Esophagus squamous epithelium (tissue), 4 donors: ENCODE measurements around the gene HIGD1B.

Experiments used
- POLR2A ChIP-seq, 4 donors: fragments of 450-650 bp; IDR thresholded peaks; one replicate each; pipeline ENCODE4 v1.6.1; 2017; ENCODE audit warnings: antibody characterized with exemption in 4 of 4, mild to moderate bottlenecking in 4 of 4, moderate library complexity in 3 of 4
- TF ChIP-seq, protein P1 (sequence below), 6 experiments: fragments of 450-650 bp in 4 of 6; fragments of 200-600 bp in 2 of 6; sonication (generic) in 2 of 6; IDR thresholded peaks; one replicate each; pipeline ENCODE4 v1.5.1; 2016 to 2019; ENCODE audit warnings: antibody characterized with exemption in 6 of 6, mild to moderate bottlenecking in 4 of 6, moderate library complexity in 4 of 6

DNA sequence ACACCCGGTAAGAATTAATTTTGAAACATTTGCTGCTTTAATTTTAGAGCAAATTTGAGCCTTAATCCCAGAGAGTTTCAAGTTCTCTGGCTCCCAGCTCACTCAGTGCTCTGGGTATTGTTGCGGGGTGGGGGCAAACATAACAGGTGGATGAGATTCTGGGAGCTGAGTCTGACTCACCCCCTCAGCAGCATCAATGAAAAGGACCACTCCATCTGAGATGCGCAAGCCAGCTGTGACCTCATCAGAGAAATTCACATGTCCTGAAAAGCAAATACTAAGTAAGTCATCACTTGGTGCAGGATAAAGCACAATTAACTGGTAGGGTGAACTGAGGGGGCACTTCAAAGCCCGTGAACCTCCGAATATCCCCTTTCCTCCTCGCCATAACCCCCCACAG is 31.7 kb downstream of the HIGD1B start:
- TF ChIP-seq, protein P1, sequence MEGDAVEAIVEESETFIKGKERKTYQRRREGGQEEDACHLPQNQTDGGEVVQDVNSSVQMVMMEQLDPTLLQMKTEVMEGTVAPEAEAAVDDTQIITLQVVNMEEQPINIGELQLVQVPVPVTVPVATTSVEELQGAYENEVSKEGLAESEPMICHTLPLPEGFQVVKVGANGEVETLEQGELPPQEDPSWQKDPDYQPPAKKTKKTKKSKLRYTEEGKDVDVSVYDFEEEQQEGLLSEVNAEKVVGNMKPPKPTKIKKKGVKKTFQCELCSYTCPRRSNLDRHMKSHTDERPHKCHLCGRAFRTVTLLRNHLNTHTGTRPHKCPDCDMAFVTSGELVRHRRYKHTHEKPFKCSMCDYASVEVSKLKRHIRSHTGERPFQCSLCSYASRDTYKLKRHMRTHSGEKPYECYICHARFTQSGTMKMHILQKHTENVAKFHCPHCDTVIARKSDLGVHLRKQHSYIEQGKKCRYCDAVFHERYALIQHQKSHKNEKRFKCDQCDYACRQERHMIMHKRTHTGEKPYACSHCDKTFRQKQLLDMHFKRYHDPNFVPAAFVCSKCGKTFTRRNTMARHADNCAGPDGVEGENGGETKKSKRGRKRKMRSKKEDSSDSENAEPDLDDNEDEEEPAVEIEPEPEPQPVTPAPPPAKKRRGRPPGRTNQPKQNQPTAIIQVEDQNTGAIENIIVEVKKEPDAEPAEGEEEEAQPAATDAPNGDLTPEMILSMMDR (IDR thresholded peaks at IDR 0.05): no peak
- TF ChIP-seq POLR2A (IDR thresholded peaks at IDR 0.05): no peak
